Femur (tissue), 1 donor: ENCODE measurements around the gene IFT52.
"Not testable (repeated sequence)": the region's sequence is repeated elsewhere in the genome, so short reads cannot be mapped to it uniquely, and the experiment has no call there.

Experiments used
- DNase-seq: peaks from one replicate; pipeline ENCODE4 v3.0.0-alpha.2; 2017

The IFT52 gene

GRCh38 chr20:43655176-43655575 is 64.4 kb downstream of the IFT52 start:
- not testable (repeated sequence) for DNase-seq

DNA sequence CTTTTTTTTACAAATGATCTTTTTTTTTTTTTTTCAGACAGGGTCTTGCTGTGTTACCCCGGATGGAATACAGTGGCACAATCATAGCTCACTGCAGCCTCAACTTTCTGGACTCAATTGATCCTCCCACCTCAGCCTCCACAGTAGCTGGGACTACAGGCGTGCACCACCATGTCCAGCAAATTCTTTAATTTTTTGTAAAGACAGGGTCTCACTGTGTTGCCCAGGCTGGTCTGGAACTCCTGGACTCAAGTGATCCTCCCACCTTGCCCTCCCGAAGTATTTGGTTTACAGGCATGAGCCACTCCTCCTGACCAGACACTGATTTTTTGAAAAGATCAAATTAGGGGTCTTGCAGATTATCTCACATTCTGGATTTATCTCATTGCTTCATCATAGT is 65.2 kb downstream of the IFT52 start:
- DNase-seq = no peak

DNA sequence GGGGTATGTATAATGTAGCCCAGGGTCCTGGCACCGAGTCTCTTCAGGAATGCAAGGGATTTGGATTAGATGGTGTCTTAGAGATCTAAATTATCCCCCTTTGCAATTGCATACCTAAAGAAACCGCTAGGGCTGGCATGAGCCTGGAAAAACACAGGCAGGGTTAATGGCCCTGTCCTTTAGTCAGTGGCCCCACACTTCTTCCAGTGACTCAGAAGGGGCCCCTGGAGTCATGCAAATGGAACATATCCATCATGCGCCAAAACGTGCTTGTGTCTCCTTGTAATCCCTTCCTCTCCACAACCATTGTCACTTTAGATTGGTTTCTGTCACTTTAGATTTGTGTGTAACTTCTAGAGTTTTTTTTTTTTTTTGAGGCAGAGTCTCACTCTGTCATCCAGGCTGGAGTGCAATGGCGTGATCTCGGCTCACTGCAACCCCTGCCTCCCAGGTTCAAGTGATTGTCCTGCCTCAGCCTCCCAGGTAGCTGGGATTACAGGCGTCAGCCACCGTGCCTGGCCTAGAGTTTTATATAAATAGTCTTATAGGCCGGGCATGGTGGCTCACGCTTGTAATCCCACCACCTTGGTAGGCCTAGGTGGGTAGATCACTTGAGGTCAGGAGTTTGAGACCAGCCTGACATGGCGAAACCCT is 67.5 kb downstream of the IFT52 start:
- no peak for DNase-seq

DNA sequence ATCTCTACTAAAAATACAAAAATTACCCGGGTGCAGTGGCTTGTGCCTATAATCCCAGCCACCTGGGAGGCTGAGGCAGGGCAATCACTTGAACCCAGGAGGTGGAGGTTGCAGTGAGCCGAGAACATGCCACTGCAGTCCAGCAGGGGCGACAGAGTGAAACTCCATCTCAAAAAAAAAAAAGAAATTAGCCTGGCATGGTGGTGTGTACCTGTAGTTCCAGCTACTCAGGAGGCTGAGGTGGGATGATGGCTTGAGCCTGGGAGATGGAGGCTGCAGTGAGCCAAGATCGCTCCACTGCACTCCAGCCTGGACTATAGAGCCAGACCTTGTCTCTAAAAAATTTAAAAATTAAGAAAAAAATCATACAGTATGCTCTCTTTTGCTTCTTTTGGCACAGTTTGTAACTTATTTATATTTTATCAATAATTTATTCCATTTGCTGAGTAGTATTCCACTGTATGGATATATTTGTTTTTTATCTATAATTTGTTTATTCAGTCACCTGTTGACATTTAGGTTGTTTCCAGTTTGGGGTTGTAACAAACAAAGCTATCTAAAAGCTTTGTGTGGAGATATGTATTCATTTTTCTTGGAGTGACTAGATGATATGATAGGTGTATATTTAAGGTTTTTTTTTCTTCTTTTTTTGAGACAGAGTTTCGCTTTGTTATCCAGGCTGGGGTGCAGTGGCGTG is 68.1 kb downstream of the IFT52 start:
- DNase-seq = no peak

- no peak for DNase-seq
Measured at GRCh38 chr20:43662943-43663655, 72.4 kb downstream of the IFT52 start.

- no peak for DNase-seq
Measured at GRCh38 chr20:43665466-43666176, 74.9 kb downstream of the IFT52 start.

DNA sequence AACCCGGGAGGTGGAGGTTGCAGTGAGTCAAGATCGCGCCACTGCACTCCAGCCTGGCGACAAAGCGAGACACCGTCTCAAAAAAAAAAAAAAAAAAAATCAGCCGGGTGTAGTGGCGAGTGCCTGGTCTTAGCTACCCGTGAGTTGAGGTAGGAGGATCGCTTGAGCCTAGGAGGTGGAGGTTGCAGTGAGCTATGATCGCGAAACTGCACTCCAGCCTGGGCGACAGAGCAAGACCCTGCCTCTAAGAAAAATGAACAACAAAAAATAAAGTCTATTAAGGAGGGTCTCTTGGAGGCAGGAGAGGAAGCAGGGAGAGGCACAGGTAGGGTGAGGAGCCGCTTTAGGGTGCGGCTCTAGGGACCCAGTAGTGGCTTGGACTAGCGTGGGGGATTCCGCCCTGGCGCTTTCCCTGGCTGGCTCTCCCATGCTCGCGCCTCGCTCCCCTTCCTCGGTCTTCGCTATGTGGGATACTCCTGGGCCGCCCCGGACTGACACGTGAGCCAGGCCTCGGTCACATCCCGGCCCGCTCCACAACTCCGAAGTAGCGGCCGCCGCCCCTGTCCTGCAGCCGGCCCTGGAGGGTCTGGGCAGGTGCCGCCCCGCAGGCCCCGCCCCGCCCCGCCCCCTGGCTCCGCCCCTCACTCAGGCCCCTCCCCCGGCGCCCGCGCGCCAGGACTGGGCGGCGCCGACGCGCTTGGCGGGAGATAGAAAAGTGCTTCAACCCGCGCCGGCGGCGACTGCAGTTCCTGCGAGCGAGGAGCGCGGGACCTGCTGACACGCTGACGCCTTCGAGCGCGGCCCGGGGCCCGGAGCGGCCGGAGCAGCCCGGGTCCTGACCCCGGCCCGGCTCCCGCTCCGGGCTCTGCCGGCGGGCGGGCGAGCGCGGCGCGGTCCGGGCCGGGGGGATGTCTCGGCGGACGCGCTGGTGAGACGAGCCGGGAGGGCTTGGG is 75.9 kb downstream of the IFT52 start, which contains the start of gene MYBL2:
TSS of gene MYBL2 (plus strand) at position 739 of the 953 bp plus-strand sequence. CDS start at position 909, 170 bp downstream.
- DNase-seq = peak; percentile 79

DNA sequence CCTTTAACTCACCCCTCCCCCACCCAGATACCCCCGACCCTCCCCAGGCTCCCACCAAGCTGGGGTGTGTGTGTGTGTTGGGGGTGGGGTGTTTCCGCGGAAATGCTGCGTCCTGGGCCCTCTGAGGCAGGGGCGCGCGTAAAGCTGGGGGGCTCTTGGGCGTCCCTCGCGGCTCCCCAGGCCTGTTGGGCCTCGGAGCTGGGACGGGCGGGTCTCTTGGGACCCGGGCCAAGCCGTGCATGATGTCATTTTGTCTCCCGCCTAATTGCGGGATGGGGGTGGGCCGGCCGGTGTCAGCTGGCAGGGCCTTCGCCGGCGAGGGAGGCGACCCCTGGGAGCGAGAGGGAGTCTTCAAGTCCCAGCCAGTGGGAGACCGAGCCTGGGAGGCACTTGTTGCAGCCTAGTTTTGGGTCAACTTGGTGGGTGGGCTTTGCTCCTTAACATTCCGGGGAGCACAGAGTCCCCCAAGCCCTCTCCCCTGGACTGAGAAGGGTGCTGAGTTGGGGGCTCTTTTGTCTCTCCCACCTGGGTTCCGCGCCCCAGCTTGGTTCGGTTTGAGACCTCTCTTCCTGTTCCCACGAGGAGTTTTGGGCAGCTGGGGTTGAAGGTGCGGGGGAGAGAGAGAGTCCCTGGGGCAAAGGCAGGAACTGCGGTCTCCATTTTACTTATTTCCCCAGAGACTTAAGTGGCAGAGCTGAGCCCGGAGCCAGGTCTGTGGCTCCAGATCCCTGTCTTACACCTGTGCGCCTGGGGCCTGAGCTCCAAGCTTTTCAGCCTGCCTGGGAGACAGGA is 76.8 kb downstream of the IFT52 start:
- DNase-seq = peak; percentile 57

DNA sequence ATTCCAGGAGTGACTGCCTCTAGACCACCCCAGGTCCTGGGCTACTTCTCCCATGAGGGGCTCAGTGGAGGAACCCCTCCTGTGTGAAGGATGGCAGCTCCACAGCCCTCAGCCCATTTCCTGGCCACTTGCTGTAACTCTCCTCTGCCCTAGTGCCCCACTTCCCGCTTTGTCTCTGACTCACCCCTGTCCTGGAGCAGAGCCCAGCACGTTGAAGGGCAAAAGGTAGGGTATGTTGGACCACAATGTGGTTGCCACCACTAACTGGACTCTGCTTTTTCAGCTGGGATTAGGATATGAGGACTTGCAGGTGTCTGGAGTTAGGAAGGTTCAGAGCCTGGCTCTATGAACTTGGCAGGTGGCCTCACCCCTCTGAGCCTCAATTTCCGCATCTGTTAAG is 78.6 kb downstream of the IFT52 start:
- DNase-seq = no peak

GRCh38 chr20:43670423-43670822 is 79.7 kb downstream of the IFT52 start:
- DNase-seq = no peak

DNA sequence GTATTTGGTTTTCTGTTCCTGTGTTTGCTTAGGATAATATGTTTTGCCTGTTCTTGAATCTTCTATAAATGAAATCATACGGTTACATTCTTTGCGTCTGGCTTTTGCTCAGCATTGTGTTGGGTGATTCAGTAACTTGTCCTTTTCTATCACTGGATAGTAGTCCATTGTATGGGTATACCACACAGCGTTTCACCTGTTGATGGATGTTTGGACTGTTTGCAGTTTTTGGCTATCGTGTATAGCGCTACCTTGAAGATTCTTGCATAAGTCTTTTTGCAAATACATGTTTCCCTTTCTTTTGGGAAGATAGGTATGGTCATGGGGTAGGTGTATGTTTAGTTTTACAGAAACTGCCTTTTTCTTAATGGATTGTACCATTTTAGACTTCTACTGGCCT is 85.6 kb downstream of the IFT52 start:
- DNase-seq = no peak

- DNase-seq = peak; percentile 38
Measured at GRCh38 chr20:43680981-43681380, 90.2 kb downstream of the IFT52 start.

GRCh38 chr20:43681468-43681942 is 90.8 kb downstream of the IFT52 start:
- DNase-seq = peak; percentile 30

DNA sequence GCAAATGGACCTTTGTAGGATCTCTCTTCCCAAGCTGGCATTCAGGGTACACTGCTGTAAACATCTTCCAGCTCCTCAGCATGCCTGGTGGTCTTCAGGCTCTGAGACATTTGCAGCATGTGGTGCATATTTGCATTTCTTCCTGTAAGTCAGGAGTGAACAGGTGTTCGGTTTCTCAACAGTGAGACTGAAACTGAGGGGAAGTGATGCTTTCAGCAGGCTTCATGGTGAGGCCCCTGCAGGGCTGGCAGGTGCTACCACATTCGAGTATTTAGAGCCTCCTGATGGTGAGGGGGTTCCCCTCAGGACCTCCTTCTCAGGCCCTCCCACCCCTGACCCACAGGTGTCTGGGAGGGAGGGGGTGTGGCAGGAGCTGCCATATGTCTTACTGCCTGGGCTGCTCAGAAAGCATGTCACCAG is 91.3 kb downstream of the IFT52 start:
- peak; percentile 38 for DNase-seq

DNA sequence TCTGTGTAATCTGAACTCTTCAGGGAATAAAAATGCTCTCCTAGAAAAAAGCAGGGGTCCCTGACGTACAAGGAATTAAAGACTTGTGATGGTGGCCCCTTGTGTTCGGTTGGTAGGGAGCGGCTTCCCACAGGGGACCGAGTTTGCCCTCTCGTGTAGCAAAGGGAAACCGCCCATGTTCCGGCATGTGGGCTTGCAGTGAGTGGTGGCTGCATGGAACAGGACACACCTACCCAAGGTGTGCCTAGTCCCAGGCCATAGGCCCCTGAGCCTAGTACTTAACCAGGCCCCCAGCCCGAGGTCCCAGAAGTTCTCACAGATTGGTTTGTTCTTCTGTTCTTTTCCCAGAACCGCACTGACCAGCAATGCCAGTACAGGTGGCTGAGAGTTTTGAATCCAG is 91.7 kb downstream of the IFT52 start:
- DNase-seq = no peak

DNA sequence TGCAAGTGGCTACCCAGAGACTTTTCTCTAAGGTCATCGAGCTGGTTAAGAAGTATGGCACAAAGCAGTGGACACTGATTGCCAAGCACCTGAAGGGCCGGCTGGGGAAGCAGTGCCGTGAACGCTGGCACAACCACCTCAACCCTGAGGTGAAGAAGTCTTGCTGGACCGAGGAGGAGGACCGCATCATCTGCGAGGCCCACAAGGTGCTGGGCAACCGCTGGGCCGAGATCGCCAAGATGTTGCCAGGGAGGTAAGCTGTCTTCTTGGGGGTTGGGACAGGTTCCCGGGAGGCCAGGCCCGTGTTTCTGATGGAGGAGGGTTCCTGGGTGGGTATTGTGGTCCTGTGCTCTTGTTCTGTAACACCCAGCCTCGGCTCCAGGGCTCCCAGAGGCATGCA is 96.1 kb downstream of the IFT52 start:
- DNase-seq = no peak

DNA sequence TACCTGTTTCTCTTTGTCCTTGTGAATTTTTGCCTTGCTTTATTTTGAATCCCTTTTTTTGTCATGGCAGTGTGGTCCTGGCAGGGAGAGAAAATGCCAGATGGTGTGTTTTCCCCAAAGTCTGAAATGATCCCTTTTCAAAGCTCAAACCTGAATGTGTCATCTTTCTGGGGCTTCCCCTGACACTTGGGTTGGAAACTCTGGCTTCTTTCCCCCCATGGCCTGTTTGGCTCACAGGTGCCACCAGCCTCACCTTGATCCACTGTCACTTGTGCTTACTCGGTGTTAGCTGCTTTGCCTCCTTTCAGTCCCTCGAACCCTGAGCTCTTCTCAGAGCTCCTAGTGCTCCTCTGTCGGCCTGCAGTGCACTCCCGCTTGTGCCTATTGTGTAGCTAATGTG is 98.4 kb downstream of the IFT52 start:
- no peak for DNase-seq

DNA sequence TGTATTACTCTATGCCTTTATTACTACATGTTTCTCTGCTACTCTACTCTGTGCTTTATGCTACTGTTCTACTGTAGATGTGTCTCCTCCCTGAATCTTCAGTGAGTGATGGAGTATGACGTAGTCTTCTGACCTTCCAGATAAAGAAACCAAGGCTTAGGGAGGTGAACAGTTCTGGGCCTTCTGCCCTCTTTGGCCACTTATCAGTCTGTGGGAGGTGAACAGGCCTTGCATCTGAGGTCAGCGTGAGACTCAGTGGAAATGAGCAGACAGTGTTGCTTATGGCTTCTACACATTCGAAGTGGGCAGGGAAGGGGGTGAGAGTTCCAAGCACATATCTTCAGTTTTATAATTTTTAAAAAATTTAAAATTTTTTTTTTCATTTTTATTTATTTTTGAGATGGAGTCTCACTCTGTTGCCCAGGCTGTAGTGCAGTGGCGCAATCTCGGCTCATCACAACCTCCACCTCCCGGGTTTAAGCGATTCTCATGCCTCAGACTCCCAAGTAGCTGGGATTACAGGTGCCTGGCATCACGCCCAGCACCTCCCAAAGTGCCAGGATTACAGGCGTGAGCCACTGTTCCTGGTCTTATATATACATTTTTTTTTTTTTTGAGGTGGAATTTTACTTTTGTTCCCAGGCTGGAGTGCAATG is 100.3 kb downstream of the IFT52 start:
- no peak for DNase-seq

DNA sequence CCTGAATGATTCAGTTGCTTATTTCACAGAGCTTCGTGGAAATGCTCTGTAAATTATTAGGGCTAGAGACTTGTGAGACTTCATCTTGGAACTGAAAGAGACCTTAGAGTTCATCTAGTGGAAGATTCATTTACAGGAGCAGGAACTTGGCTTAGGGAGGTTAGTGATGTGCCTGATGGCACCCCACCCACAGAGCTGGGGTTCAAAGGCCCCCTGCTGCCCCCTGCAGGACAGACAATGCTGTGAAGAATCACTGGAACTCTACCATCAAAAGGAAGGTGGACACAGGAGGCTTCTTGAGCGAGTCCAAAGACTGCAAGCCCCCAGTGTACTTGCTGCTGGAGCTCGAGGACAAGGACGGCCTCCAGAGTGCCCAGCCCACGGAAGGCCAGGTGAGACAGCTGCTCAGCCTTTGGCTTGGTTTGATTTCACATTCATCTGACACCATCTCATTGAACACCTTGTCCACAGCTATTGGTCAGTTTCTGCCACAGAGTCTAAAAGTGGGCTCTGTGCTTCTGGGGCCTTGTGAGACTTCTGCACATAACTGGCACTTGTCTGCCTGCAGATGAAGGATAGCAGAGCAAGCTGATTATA is 101.3 kb downstream of the IFT52 start:
- DNase-seq = peak; percentile 31

DNA sequence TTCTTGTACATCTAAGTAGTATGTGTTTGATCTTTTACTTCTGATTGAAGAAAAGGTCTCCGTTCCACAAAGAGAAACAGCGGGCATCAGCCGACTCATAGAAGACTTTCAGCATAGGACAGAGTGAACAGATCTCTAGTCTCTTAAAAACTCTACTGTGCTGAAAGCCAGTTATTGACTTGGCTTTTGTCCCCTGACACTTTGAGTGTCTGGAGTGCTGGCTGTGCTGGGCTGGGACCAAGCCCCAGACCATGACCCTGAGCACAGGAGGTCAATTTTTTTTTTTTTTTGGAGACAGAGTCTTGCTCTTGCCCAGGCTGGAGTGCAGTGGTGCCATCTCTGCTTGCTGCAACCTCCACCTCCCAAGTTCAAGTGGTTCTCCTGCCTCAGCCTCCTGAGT is 104.0 kb downstream of the IFT52 start:
- no peak for DNase-seq
